Smooth muscle cell of the brain vasculature (primary cell): ENCODE results near the gene TNNT1.
"Not testable (repeated sequence)": the region's sequence is repeated elsewhere in the genome, so short reads cannot be mapped to it uniquely, and the experiment has no call there.

Experiments
- DNase-seq: peaks from one replicate; pipeline ENCODE4 v3.0.0-alpha.2; 2012; ENCODE audit warnings: low read depth, low spot score

Gene TNNT1

GRCh38 chr19:55149078-55150003, at the start of gene TNNT1:
Gene TNNT1 (minus strand): TSS chr19:55149206. CDS start chr19:55147157, 2,049 bp downstream.
- DNase-seq = no peak

DNA sequence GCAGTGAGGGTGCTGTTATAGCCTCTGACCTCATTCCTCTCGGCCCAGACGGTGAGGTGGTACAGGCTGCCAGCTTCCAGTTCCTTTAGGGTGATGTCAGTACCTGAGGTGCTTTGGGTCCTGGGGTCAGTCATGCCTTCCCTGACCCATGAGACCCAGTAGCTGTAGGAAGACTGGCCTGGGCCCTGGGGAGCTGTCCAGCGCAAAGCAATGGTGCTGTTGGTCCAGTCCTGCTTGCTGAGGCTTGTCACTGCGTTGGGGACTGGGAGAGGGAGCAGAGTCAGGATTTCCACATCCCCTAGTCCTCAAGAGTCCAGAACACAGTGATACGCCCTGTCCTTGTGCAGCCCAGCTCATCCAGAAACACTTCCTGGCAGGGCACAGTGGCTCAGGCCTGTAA, 49.6 kb upstream of the TNNT1 start:
- DNase-seq = no peak

DNA sequence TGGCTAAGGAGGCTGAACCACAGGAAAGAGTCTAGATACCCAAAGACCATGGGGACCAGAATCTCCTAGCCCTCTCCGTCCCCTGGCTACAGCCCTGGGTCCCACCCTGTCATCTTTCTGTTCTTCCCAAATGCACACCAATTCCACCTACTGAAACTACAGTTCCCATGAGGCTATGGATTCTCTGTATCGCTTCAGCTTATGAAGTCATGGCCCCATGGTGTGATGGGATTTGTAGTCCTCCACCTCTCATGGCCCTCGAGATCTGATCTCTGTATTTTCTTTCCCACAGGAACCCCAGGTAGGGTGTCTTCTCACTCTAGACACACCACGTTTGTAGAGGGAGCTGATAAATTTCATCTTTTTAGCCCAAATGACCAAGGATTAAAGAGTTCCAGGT, 48.5 kb upstream of the TNNT1 start:
- no peak for DNase-seq

DNA sequence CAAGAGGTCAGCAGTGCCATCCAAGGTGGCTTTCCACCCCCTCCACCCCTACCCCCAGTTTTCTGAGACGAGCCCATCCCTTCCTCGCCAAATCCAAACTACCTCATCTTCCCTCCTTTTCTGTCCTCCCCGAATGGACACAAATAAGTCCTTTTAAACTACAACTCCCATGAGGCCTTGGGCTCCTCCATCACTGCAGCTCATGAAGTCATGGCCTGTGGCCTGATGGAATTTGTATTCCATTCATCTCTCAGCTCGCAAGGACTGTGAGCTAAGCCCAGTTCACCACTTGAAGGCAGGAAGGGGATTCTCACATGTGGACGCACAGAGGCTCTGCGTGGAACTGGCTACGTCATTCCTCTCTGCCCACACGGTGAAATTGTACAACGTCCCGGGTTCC, 47.8 kb upstream of the TNNT1 start:
- DNase-seq = no peak

- no peak for DNase-seq
Measured at GRCh38 chr19:55193481-55193880, 44.5 kb upstream of the TNNT1 start.

DNA sequence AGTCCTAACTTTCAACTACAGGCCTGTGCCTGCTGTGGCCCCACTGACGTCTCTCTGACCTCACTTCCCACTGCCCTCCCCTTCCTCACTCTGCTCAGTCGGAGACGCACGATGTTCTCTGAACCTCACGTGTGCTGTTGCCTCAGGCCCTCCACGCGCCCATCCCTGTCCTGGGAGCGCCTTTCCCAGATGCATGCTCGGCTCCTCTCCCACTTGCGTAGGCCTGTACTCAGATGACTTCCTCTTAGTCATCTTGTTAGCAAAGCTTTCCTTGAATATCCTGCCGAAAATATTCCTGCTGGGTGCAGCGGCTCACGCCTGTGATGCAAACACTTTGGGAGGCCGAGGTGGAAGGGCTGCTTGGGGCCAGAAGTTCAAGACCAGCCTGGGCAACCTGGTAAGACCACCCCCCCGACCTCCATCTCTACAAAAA, 40.4 kb upstream of the TNNT1 start:
- peak; percentile 60 for DNase-seq

- no peak for DNase-seq
Measured at GRCh38 chr19:55188625-55189024, 39.6 kb upstream of the TNNT1 start.

- no peak for DNase-seq
Measured at GRCh38 chr19:55186080-55186479, 37.1 kb upstream of the TNNT1 start.

DNA sequence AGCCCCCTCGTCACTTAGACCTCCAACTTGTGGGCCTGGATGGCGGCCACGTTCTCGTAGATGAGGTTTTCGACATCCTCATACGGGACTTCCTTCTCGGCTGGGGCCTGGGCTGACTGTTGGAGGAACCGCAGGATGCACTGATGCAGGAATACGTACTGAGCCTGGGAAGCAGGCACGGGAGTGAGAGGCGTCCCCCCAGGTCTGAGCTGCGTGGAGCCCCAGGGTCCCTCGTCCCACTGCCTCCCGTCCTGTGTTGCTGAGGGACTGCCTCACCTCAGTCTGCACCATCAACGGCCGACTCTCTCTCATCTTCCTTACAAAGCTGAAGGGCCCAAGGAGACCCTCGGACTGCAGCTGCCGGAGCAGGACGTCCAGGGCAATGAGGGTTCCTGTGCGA, 32.7 kb upstream of the TNNT1 start:
- no peak for DNase-seq

DNA sequence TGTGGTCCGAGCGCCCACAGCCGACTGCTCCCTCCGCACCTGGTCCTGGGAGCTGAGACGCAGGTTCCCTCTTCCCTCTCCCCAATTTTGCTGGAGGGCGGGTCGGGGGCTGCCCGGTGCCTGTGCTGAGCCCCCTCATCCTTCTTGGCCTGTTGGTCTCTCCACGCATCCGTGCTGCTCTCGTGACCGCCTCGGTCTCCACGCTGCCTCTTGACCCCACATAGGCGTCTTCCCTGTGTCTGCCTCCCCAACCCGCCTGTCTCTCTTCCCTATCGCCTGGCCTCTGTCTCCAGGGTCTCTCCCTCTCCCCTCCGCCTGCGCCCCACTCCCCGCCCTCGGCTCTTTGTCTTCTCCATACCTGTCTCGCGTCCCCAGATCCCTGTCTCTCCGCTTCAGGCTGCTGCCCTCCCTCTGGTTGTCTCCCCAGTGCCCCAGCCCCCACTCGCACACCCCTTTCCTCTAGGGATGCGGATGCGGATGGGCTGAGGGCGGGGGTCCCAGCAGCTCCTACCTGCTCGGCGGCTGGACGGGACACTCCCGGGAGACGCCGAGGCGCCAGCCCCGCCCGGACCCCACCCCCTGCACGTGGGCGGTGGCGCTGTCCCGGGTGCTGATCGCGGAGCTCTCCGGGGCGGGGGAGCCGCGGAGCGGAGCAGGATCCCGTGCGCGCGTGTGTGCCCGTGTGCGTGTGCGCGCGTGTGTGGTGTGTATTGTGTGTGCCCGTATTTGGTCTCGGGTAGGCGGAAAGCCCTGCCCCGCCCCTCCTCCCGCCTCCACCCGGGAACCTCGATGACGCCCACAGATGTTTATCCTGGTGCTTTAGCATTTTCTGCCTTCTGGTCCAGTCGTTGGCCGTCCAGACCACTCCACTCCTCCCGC, 30.8 kb upstream of the TNNT1 start, which contains the start of gene SYT5:
Gene SYT5 (minus strand): TSS at position 684 of the 879 bp plus-strand sequence. CDS start 1,248 bp downstream, outside the sequence.
- DNase-seq = no peak

DNA sequence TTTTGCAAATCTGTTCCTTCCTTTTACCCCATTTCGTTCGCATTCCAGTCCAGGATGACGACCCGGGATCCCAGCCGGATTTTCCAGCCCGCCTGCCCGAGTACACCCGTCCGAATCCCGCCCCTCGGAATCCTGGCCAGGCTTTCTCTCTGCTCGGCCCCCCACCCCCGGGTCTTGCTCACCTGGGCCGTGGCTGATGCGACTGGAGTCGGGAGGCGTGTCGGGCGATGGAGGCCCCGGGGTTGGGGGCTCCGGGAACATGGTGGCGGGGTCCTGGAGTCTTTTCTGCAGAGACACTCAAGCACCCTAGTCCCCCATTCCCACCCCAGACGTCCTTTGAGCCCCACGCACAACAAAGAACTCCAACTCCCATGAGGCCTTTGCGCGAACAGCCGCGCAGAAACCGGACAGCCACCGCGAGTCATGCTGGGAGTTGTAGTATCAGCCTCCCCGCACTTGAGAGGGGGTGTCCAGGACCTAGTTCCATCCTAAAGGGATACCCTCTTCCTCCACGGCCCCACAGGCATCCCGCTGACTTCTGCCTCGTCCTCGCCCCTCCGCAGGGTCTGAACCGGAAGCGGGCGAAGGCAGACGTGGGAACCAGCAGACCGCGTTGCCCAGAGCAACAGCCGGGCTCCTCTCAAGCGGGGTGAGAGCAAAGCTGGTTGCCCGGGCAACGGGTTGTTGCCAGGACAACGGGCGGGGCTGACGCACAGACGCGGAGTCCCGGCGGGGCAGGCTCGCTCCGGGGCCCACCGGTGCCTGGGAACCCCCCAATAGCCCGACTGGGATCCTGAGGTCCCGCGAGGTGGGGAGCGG, 30.0 kb upstream of the TNNT1 start:
- DNase-seq = no peak

- DNase-seq = no peak
Measured at GRCh38 chr19:55176076-55176475, 27.1 kb upstream of the TNNT1 start.

GRCh38 chr19:55175117-55175867, 26.3 kb upstream of the TNNT1 start:
- no peak for DNase-seq

DNA sequence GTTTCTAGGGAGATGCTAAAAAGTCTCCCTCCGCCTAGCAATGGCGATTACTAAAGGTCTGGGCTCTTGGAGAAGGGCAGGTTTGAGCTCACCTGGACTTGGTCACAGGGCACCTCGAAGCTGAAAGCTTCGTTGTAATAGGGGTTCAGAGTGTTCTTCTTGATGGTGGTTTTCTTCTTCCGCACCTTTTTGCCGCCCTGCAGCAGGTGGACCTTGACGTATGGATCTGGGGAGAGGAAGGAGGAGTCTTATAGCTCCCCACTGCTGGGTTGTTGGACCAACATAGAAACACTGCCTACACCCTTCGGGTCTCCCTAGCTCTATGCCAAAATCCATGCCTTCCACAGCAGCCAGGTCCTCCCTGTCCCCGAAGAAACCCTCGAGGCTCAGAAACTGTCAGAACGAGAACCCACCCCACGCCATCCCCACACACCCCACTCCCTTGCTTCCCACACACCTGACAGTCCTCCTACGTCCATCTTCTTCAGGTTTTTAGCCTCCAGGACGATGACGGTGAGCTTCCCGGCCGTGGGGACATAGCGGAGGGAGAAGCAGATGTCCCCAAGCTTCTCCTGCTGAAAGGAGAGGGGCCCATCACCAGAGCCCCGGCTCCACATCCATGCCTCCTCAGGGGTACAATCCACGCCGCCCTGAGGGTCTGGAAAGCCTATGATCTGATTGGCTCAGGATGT, 25.6 kb upstream of the TNNT1 start:
- DNase-seq = no peak

DNA sequence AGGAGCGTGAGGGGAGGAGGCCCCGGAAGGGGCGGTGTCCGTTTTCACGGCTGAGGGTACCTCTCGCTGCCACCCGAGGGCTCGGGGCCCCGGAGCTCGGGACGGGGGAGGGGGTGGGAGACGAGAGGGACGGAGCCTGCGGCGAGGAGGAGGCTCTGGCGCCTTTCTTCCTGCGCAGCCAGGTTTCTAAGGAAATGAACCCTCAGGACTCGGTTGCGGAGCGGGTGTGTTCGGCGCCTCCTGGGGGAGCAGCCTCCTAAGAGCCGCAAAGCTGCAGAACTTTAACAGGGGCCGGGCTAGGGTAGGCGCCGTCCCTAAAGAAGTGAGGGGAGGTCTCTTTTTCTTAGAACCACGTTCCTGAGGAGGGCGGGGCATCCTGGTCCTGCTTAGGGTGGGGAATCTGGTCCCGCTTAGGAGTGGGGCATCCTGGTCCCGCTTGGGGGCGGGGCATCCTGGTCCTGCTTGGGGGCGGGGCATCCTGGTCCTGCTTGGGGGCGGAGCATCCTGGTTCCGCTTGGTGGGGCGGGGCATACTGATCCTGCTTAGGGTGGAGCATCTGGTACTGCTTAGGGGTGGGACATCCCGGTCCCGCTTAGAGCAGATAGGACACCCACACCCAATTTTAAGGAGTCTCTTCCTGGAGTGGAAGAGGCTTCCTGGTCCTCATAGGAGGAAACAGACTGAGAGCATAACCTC, 24.9 kb upstream of the TNNT1 start:
- no peak for DNase-seq

- DNase-seq = no peak
Measured at GRCh38 chr19:55173186-55173713, 24.2 kb upstream of the TNNT1 start.

DNA sequence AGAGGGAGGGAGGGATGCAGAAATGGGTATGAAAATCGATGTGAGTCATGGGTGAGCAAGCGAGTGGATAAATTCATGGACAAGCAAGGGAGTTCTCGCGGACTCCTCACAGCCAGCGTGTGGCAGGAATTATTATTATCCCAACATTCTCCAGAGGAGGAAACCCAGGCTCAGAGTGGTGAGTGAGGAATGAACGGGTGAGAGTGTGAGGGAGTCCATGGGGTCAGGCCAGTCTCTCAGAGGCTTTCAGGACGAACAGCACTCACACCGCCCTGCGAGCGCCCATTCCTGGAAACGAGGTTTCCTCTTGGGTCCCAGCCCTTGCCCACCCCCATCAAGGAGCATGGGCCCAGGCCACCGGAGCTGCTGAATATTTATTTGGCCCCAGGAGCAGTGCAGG, 23.7 kb upstream of the TNNT1 start:
- DNase-seq = no peak

- DNase-seq = not testable (repeated sequence)
Measured at GRCh38 chr19:55172318-55172717, 23.3 kb upstream of the TNNT1 start.

DNA sequence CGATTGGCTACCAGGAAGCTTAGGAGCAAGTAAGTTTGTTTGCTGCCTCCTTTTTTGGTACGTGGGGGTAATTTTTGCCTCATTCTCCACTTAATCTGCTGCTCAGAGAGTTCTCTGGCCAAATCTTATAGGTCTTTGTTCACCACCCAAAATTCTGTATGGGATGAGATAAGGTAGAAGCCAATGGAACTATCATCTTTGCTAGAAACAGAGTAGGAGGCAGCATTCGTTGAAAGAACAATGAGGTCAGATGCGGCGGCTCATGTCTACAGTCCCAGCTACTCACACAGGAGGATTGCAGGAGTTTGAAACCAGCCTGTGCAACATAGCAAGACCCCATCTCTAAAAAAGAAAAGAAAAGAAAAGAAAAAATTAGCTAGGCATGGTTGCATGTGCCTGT, 22.4 kb upstream of the TNNT1 start:
- no peak for DNase-seq
